ENCODE measurements around the gene ATXN2L.
"Not testable (repeated sequence)": the region's sequence is repeated elsewhere in the genome, so short reads cannot be mapped to it uniquely, and the experiment has no call there.

- TF ChIP-seq CTCF, EP300, POLR2A (IDR thresholded peaks at IDR 0.05): not testable (repeated sequence)
Measured at GRCh38 chr16:28820546-28820945, 2.3 kb upstream of the ATXN2L start.

Data from ovary (tissue), 3 donors.